ENCODE measurements around the gene ARHGEF28.

- TF ChIP-seq CTCF (IDR thresholded peaks at IDR 0.05) (no peak), POLR2A (IDR thresholded peaks at IDR 0.05) (no peak)
Observed at GRCh38 chr5:73648515-73648914, 22.5 kb downstream of the ARHGEF28 start.

Measured in right lobe of liver (tissue), 4 donors.